GM12875 (cell line): Measurements from ENCODE around the gene CCDC107.

Experiments used
- H3K4me3 ChIP-seq: one replicate; pipeline ENCODE4 v1.5.1; 2011; ENCODE audit warnings: low read depth, low read length, control low read depth
- CTCF ChIP-seq: IDR thresholded peaks from 2 replicates; pipeline ENCODE4 v1.5.1; 2011; ENCODE audit warnings: low read depth, mild to moderate bottlenecking, control low read depth, inconsistent platforms, low read length, moderate library complexity, borderline replicate concordance; ENCODE audit not compliant: insufficient read depth

The CCDC107 gene

GRCh38 chr9:35687306-35687705 is 29.2 kb downstream of the CCDC107 start:
- no peak for TF ChIP-seq CTCF

GRCh38 chr9:35687972-35688557 is 30.0 kb downstream of the CCDC107 start:
- no peak for TF ChIP-seq CTCF
- no peak overlapping the region for H3K4me3 ChIP-seq

More at GRCh38 chr9:35687306-35687705, 29.2 kb downstream of the CCDC107 start:
- no peak overlapping the region for H3K4me3 ChIP-seq

GRCh38 chr9:35688558-35689541 is 30.8 kb downstream of the CCDC107 start:
- no peak for TF ChIP-seq CTCF
- no peak overlapping the region for H3K4me3 ChIP-seq

- H3K4me3 ChIP-seq = peak within 1 kb of the TSS; percentile 66
- no peak for TF ChIP-seq CTCF
These were observed 31.6 kb downstream of the CCDC107 start, which contains the start of gene TPM2 for GRCh38 chr9:35689542-35690293. TPM2 (minus strand) TSS chr9:35689925; CDS start chr9:35689817, 108 bp downstream.

GRCh38 chr9:35690294-35690613 is 32.2 kb downstream of the CCDC107 start:
- H3K4me3 ChIP-seq = peak overlapping the region; percentile 66
- TF ChIP-seq CTCF = no peak

GRCh38 chr9:35690614-35691333 is 32.7 kb downstream of the CCDC107 start:
- TF ChIP-seq CTCF = no peak
- H3K4me3 ChIP-seq = peak overlapping the region; percentile 66
